GM18909 (cell line): ENCODE results near the gene GBP5.

Source experiments
- ATAC-seq: cut with Tn5 transposase; IDR thresholded peaks from one replicate; pipeline ENCODE4 v1.9.1; 2021; ENCODE audit warnings: mild to moderate bottlenecking; ENCODE audit not compliant: unreplicated experiment, poor library complexity

Gene GBP5

DNA sequence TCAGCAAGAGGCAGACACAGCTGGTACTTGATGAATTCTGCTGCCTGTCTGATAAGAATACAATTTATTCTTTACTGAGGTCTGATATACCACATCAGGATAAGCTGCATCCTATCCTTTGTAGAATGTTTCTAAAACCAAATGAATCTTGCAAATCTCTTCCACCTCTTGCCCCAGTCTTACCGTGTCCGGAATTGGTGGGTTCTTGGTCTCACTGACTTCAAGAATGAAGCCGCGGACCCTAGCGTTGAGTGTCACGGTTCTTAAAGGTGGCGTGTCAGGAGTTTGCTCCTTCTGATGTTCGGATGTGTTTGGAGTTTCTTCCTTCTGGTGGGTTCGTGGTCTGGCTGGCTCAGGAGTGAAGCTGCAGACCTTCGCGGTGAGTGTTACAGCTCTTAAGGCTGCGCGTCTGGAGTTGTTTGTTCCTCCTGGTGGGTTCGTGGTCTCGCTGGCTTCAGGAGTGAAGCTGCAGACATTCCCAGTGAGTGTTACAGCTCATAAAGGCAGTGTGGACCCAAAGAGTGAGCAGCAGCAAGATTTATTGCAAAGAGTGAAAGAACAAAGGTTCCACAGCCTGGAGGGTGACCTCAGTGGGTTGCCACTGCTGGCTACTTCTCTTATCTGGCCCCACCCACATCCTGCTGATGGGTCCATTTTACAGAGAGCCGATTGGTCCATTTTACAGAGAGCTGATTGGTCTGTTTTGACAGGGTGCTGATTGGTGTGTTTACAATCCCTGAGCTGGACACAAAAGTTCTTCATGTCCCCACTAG lies at the start of gene GBP5:
Gene GBP5 (minus strand): TSS at position 592 of the 773 bp plus-strand sequence. CDS start 3,305 bp downstream, outside the sequence.
- peak; percentile 85 for ATAC-seq

DNA sequence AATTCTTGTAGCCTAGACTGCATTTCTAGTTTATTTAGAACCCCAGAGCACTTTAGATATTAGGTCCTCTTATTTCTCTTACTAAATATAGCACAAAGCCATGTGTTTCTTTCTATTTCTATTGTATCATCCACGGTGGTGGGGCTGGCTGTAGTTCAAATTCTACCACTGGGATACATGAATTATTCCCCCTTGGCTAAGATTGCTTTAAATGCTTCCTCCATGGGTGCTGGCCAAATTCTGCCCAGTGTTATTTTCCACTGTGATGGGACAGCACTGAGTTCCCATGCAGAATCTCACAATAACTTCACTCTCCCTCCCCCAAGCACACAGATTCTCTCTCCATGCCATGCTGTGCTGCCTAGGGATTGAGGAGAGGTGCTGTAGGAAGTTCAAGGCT lies 49.7 kb upstream of the GBP5 start:
- ATAC-seq = no peak

GRCh38 chr1:89312572-89312971 lies 39.9 kb upstream of the GBP5 start:
- ATAC-seq = no peak

DNA sequence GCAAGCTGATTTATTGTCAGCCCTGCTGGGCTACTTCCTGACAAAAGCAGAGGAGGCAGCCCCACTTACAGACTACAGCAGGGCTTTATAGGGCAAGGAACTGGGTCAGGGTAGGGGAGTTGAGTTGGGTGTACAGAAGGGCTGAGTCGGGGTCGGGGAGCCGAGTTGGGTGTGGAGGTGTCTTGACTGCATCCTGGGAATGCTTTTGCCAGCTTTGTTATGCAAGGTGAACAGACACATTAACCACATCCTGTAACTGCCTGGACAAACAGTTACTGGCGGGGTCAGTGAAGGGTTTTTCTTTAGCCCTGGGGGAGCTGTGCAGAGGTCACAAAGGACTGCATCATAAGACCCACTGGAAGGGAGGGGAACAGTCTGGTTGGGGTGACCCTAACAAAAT lies 39.1 kb upstream of the GBP5 start:
- peak; percentile 60 for ATAC-seq

DNA sequence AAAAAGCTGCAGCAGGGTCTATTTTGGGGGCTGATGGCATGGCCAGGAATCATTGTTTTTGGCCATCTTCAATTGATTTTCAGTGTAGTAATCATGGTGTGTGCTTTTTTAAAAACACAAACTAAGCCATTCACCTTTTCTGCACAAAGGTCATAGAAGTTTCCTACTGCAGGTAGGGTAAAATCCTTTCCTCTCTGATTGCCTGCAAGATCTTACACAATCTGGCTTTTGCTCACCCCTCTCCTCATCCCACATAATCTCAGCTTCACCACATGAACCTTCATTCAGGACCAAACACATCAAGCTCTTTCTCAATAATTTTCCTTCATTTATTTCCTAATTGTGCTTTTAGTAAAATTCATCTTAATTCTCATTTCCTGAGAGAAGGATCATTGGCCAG lies 38.3 kb upstream of the GBP5 start:
- peak; percentile 12 for ATAC-seq

GRCh38 chr1:89310505-89310904 lies 37.8 kb upstream of the GBP5 start:
- peak; percentile 74 for ATAC-seq

DNA sequence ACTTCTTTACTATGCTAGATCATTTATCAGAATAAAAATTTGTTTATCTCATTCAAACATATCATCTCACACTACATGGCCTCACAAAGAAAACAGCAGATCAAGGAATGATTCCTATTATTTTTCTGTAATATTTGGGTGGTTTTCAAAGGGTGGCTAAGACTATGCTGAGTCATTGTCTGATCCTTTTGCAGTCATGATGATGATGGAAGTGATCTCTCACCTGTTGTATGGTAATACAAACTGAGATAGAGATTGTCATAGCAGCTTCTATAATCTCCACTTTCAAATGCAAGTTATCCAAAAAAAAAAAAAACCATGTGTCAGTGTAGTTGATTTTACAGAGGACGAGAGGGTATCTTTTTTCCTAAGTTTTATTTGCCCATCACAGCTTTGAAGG lies 37.2 kb upstream of the GBP5 start:
- no peak for ATAC-seq

GRCh38 chr1:89306273-89306672 lies 33.6 kb upstream of the GBP5 start:
- ATAC-seq = no peak

DNA sequence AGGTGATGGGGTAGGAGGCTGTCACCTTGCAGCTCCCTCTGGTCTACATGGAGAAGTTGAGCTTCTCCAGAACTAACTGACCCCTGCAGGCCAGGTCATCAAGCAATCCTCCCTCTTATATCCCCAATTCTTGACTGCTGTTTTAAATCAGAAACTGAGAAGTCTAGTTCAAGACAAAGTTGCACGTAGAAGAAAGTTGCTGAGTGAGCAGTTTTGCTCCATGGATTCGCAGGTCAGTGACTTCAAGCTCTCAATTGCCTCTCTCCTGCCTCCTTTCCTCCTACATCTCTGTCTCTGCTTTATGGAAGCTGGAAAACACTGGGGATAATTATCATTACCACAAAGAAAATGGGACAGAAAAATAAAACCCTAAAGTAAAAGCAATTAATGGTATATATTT lies 32.8 kb upstream of the GBP5 start:
- ATAC-seq = no peak

DNA sequence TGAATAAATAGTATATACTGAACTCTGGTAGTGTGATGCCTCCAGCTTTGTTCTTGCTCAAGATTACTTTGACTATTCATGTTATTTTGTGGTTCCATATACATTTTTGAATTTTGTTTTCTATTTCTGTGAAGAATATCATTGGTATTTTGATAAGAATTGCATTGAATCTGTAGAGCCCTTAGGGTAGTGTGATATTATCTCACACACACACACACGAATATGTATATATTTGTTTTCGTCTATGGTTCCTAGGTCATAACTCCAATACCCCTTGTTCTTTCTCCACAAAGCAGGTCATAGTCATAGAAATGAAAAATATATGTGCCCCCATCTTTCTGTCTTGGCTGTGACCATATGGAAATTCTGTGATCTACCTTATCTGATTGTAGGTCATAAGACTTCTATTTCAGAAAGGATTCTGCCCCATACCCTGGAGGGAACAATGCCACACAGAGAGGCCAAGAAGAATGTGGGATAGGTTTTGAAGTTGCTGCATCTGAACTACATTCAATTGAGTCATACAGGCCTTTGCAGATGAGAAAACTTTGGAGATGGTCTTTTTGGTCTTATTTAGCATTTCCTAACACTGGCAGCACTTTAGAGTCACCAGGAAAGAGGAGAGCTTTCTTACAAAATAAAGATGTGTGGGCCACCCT lies 32.0 kb upstream of the GBP5 start:
- ATAC-seq = no peak

- ATAC-seq = no peak
Observed at GRCh38 chr1:89302697-89303332, 30.2 kb upstream of the GBP5 start.

DNA sequence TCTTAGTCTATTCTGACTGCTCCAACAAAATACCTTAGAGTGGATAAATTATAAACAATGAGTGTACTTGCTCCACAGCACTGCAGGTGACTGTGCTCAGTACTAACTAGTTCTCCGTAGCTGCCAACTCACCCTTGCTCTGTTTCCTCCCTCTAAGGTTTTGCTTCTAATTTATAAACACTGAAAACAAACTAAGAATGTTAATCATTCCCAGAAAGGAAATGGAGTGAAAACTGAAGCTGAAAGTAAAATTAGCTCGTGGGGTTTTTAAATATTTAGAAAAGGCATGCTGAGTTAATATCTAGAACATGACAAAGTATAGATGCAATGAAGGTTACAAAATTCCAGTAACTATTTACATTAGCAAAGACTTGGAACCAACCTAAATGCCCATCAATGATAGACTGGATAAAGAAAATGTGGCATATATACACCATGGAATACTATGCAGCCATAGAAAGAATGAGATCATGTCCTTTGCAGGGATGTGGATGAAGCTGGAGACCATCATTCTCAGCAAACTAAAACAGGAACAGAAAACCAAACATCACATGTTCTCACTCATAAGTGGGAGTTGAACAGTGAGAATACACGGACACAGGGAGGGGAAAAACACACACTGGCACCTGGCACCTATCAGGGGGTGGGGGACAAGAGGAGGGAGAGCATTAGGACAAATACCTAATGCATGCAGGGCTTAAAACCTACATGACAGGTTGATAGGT lies 27.2 kb upstream of the GBP5 start:
- ATAC-seq = peak; percentile 90

GRCh38 chr1:89298461-89298860 lies 25.8 kb upstream of the GBP5 start:
- peak; percentile 32 for ATAC-seq

DNA sequence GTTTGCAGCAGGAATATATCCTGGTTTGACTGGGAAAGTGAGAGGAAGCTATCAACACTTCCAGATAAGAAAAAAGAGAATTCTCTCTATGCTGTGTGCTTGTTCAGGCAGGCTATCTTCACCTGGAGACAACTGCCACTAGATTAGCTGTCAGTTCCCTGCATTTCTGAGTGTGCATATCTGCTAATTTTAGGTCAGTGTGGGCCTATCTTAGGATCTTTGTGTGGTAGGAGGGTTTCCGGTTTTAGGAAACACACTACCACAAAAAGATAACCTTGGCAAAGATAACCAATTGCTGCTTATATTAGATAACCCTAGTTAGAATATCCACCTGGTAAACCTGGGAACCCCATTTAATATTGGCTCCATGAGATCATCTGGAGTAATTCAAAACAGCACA lies 22.5 kb upstream of the GBP5 start:
- ATAC-seq = no peak

- no peak for ATAC-seq
Observed at GRCh38 chr1:89291276-89291675, 18.6 kb upstream of the GBP5 start.

DNA sequence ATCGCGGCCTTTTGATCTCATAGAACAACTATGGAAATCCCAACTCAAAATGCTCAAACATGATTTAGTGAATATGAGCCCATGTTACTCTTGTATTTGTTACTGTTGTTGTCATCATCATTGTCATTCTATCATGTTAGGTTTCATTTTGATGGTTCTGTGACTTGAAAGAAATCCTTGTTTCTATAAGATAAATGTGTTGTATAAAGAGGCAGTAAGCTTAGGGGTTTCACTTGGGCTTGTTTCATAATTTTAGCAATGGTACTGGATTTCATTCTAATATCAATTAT lies 15.3 kb upstream of the GBP5 start:
- no peak for ATAC-seq

- ATAC-seq = peak; percentile 27
Observed at GRCh38 chr1:89287181-89288050, 14.8 kb upstream of the GBP5 start.

DNA sequence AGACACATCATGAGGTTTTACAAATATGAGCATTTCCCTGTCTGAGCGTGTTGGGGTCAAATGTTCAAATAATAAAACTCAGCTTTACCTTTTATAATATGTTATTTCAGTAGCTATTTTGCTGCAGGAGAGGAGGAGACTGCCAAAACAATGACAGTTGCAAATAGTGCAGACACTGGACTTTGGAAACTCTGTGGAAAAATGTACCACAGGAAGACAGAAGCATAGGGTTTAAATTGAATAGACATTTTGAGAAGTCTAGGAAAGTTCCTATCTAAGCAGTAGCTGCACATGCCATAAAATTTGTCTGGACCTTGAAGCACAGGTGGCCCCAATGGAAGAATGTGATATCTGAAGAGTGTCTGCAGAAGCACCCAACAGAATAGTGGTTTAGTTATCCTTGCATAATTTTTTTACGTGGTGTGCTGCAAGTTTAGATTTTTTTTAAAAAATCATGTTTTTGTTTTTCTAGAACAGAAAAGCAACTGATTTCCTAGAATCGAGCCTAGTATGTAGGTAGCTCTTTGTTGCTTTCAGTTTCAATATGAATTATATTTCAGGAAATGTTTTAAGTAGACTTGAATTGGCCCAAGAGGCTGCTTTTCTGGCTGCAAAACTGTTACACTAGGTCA lies 14.0 kb upstream of the GBP5 start:
- ATAC-seq = peak; percentile 96

DNA sequence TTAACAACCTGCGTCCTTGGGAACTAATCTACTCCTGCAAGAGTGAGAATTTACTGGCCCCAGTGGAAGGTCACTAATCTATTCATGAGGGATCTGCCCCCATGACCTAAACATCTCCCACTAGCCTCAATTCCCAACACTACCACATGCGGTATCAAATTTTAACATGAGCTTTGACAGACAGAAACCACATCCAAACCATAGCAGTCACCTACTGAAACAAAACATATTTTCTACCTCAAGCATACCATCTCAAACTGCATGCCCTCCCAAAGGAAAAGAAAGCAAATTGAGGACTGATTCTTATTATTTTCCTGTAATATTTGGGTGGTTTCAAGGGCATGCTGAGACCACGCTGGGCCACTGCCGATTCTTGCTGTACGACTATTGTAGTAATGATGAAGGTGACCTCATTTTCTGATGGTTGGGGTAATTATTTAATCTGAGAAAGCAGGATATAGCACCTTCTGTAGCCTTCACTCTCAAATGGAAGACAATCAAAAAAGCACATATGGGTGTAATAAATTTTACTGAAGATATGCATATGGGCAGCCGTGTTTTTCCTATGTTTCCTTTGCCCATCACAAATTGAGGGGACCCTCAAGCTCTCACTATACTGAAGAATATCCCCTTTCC lies 13.2 kb upstream of the GBP5 start:
- ATAC-seq = no peak
